Endothelial cell of umbilical vein (primary cell): ENCODE measurements around the gene GGT5. TPM values are rescaled to one million over a fixed set of nuclear protein-coding genes. Genes with fewer than 3 reads are reported as not detected.
A peak's percentile ranks its signal among the peaks of the same experiment; 100 is the strongest.

ENCODE experiments used
- BruUV-seq: library from RNA; stranded (reverse); fragments of 400-500 nt; replicated peaks from 2 replicates; lab custom pipeline; 2021; lab: Mats Ljungman, UMichigan
- CTCF ChIA-PET: fragments of 300-600, 350-600 bp; sonication (Branson Sonifier 250); formaldehyde crosslinking; loops from one replicate; lab custom pipeline; 2021; ENCODE audit warnings: antibody characterized with exemption, inconsistent platforms; lab: Charles Lee
- POLR2A ChIA-PET: fragments of 300-600, 350-600 bp; sonication (Branson Sonifier 250); formaldehyde crosslinking; loops from one replicate; lab custom pipeline; 2021; ENCODE audit warnings: antibody characterized with exemption, inconsistent platforms; lab: Charles Lee
- DNase-seq: peaks from one replicate; pipeline ENCODE4 v3.0.0-alpha.2; 2011; ENCODE audit warnings: low read depth, low spot score
- FAIRE-seq: peaks from 2 replicates; lab custom pipeline; 2011; peaks lifted over from hg19 to GRCh38; lab: Jason Lieb, UNC
- H2AFZ ChIP-seq: 2 replicates; pipeline ENCODE4 v1.6.0; 2012; ENCODE audit warnings: low read depth, low read length, control low read depth, inconsistent platforms
- H3K27ac ChIP-seq: 2 replicates; pipeline ENCODE4 v1.5.1; 2011; ENCODE audit warnings: low read depth, mild to moderate bottlenecking, control low read depth, low read length, moderate library complexity; ENCODE audit not compliant: insufficient read depth
- H3K27me3 ChIP-seq, 2 experiments: 2 replicates each; pipeline versions ENCODE4 v1.6.0 to v1.6.1; 2011; ENCODE audit warnings: low read length in 2 of 2, mixed read lengths in 1 of 2; ENCODE audit not compliant: control insufficient read depth in 2 of 2, insufficient read depth in 2 of 2
- H3K36me3 ChIP-seq, 2 experiments: 2 replicates in 1 of 2; 3 replicates in 1 of 2; pipeline ENCODE4 v1.5.1; 2011; ENCODE audit warnings: low read length in 2 of 2, mild to moderate bottlenecking in 1 of 2, moderate library complexity in 1 of 2; ENCODE audit not compliant: control insufficient read depth in 2 of 2, insufficient read depth in 2 of 2; ENCODE audit errors: extremely low read depth in 1 of 2
- H3K4me1 ChIP-seq: 3 replicates; pipeline ENCODE4 v1.5.1; 2011; ENCODE audit warnings: mild to moderate bottlenecking, low read length; ENCODE audit not compliant: control insufficient read depth, insufficient read depth; ENCODE audit errors: extremely low read depth
- H3K4me2 ChIP-seq: 2 replicates; pipeline ENCODE4 v1.6.1; 2011; ENCODE audit warnings: low read length, control low read depth, mixed read lengths; ENCODE audit not compliant: insufficient read depth
- H3K4me3 ChIP-seq, 3 experiments: fragments of 200-600 bp in 1 of 3; sonication (generic), shearing (Covaris generic) in 1 of 3; replicated peaks in 1 of 3; 2 replicates each; pipeline ENCODE4 v1.5.1; 2011 to 2016; ENCODE audit warnings: control low read depth in 3 of 3, low read length in 3 of 3, mild to moderate bottlenecking in 2 of 3, inconsistent platforms in 1 of 3, low read depth in 1 of 3, moderate library complexity in 1 of 3; ENCODE audit not compliant: insufficient read depth in 1 of 3
- H3K79me2 ChIP-seq: 2 replicates; pipeline ENCODE4 v1.6.0; 2012; ENCODE audit warnings: low read length, inconsistent platforms; ENCODE audit not compliant: control insufficient read depth, insufficient read depth
- H3K9ac ChIP-seq: replicated peaks from 2 replicates; pipeline ENCODE3; 2011; ENCODE audit warnings: low read length, control low read depth; ENCODE audit not compliant: insufficient read depth; ENCODE audit errors: extremely low read depth
- H3K9me1 ChIP-seq: replicated peaks from 3 replicates; pipeline ENCODE4 v1.6.0; 2011; ENCODE audit warnings: mild to moderate bottlenecking, low read length; ENCODE audit not compliant: control insufficient read depth, insufficient read depth; ENCODE audit errors: extremely low read depth
- H3K9me3 ChIP-seq: replicated peaks from 2 replicates; pipeline ENCODE4 v1.5.1; 2012; ENCODE audit warnings: low read length, inconsistent platforms; ENCODE audit not compliant: control insufficient read depth, insufficient read depth
- H4K20me1 ChIP-seq: replicated peaks from 2 replicates; pipeline ENCODE3; 2011; ENCODE audit warnings: mild to moderate bottlenecking, low read length; ENCODE audit not compliant: control insufficient read depth, insufficient read depth; ENCODE audit errors: extremely low read depth
- CTCF ChIP-seq, 2 donors: IDR thresholded peaks; 1 replicate in 1 of 2; 2 replicates in 1 of 2; pipeline ENCODE4 v1.5.1; 2011; ENCODE audit warnings: low read length in 2 of 2, mild to moderate bottlenecking in 2 of 2, moderate library complexity in 2 of 2, control low read depth in 1 of 2, inconsistent platforms in 1 of 2, low read depth in 1 of 2; ENCODE audit not compliant: insufficient read depth in 1 of 2; ENCODE audit errors: extremely low read depth in 1 of 2
- EZH2 ChIP-seq: IDR thresholded peaks from 2 replicates; pipeline ENCODE4 v1.6.1; 2012; ENCODE audit warnings: borderline replicate concordance, low read depth, mild to moderate bottlenecking, moderate library complexity, low read length, inconsistent platforms; ENCODE audit not compliant: severe bottlenecking
- FOS ChIP-seq: IDR thresholded peaks from 2 replicates; pipeline ENCODE4 v1.6.1; 2011; ENCODE audit warnings: mild to moderate bottlenecking, low read length, moderate library complexity, borderline replicate concordance; ENCODE audit not compliant: insufficient read depth
- GATA2 ChIP-seq: IDR thresholded peaks from 2 replicates; pipeline ENCODE4 v1.7.0; 2011; ENCODE audit warnings: low read depth, mild to moderate bottlenecking, moderate library complexity, mixed read lengths, low read length; ENCODE audit not compliant: insufficient read length, insufficient read depth
- JUN ChIP-seq: IDR thresholded peaks from 2 replicates; pipeline ENCODE4 v1.6.1; 2011; ENCODE audit warnings: borderline replicate concordance, low read depth; ENCODE audit not compliant: insufficient read length, insufficient read depth
- MAX ChIP-seq: IDR thresholded peaks from 2 replicates; pipeline ENCODE4 v1.6.1; 2011; ENCODE audit not compliant: insufficient read depth, insufficient read length
- MYC ChIP-seq: IDR thresholded peaks from one replicate; pipeline ENCODE4 v1.6.1; 2011; ENCODE audit warnings: mild to moderate bottlenecking, low read depth, low read length
- dilution Hi-C: fragments of 300-500 bp; cut with MboI; formaldehyde crosslinking; loops from one replicate; pipeline ENCODE4 v1.15.0; 2019; ENCODE audit warnings: low sequenced_read_pairs; ENCODE audit not compliant: extremely low pct_ligation_motif_present
- intact Hi-C: fragments of 100-400 bp; cut with micrococcal nuclease; formaldehyde crosslinking; loops from one replicate; pipeline ENCODE4 v1.10.0; 2022
- polyA plus RNA-seq, 4 experiments: library from polyadenylated mRNA; depleted of rRNA in 3 of 4; stranded (reverse) in 3 of 4; unstranded in 1 of 4; fragments of >200 nt; gene quantifications; 2 replicates each; pipeline versions ENCODE4 v1.2.1 to v1.2.3, GENCODE V29; 2011 to 2012; ENCODE audit warnings: missing spikeins in 1 of 4
- total RNA-seq: library from RNA; stranded (reverse); gene quantifications from 2 replicates; pipeline ENCODE4 v1.2.3, GENCODE V29; 2021

The GGT5 gene
- total and polyA plus RNA-seq, 2 donors (not counting 3 experiments of a cell fraction or from before 2014, with no cell fraction given) = 45.9 to 293 TPM

GRCh38 chr22:24176040-24176439 is 68.8 kb downstream of the GGT5 start:
- TF ChIP-seq FOS (no peak), JUN (no peak), EZH2 (no peak), GATA2 (no peak)

GRCh38 chr22:24175160-24175808 is 69.6 kb downstream of the GGT5 start:
- H3K9me1 ChIP-seq = no peaks in the 10 kb centered on the region
- DNase-seq = peak; percentile 65
- no peak overlapping the region for H3K27ac ChIP-seq
- H3K36me3 ChIP-seq = peaks cover 3 to 24% of the 10 kb centered on the region in 2 experiments
- no peak for TF ChIP-seq MAX
- TF ChIP-seq MYC = no peak
- peak; percentile 85 to 95 for TF ChIP-seq CTCF (IDR thresholded peaks at IDR 0.05; ENCODE audit: extremely low read depth in 1 of 2, insufficient read depth in 1 of 2, low read depth in 1 of 2, low read length in 2 of 2)
- H3K4me1 ChIP-seq = no peaks in the 10 kb centered on the region
- no peaks in the 10 kb centered on the region for H3K79me2 ChIP-seq
- no peak overlapping the region for H2AFZ ChIP-seq
- CTCF ChIA-PET = interaction anchor here (0.6 to 3.0 kb wide), 34 partner anchors 9 to 380 kb away, joined by 3 to 40 read pairs (median 5); partner anchors contain the start of genes CABIN1, GUCD1, MIF and SLC2A11
- FAIRE-seq = peak; percentile 81
- POLR2A ChIA-PET = no interaction called here
- dilution Hi-C loops (no loop called here), intact Hi-C loops (loop anchor here (1.0 to 10.0 kb wide), 4 partner anchors 18 to 310 kb away; no protein-coding TSS in a partner anchor)
- H3K4me3 ChIP-seq = no peak overlapping the region
- no peak overlapping the region for H3K4me2 ChIP-seq
- H3K9me3 ChIP-seq = no peaks in the 10 kb centered on the region
- no peak overlapping the region for H3K9ac ChIP-seq
- H3K27me3 ChIP-seq = no peaks in the 10 kb centered on the region
- no TSS peak for BruUV-seq
- H4K20me1 ChIP-seq = no peaks in the 10 kb centered on the region

More at GRCh38 chr22:24176040-24176439, 68.8 kb downstream of the GGT5 start:
- Histone ChIP-seq H3K79me2 (no peaks in the 10 kb centered on the region), H3K4me1 (no peaks in the 10 kb centered on the region), H3K9me1 (no peaks in the 10 kb centered on the region), H3K4me3 (no peak overlapping the region), H3K27ac (no peak overlapping the region), H3K27me3 (no peaks in the 10 kb centered on the region), H4K20me1 (no peaks in the 10 kb centered on the region), H3K36me3 (peaks cover 3 to 23% of the 10 kb centered on the region in 2 experiments), H3K9me3 (no peaks in the 10 kb centered on the region), H2AFZ (no peak overlapping the region), H3K9ac (no peak overlapping the region), H3K4me2 (no peak overlapping the region)
- POLR2A ChIA-PET = no interaction called here
- no peak for FAIRE-seq
- BruUV-seq = no TSS peak
- CTCF ChIA-PET = interaction anchor here (0.9 to 3.0 kb wide), 9 partner anchors 10 to 314 kb away, joined by 4 to 38 read pairs (median 10); partner anchors contain the start of gene CABIN1
- DNase-seq = no peak
- dilution Hi-C loops = no loop called here
- intact Hi-C loops = loop anchor here (5.0 to 10.0 kb wide), 2 partner anchors 219 to 311 kb away; no protein-coding TSS in a partner anchor
